IMR-90 (cell line): Measurements from ENCODE around the gene PDF. TPM values are rescaled to one million over a fixed set of nuclear protein-coding genes. Genes with fewer than 3 reads are reported as not detected.

Source experiments
- ATAC-seq: fragments of 200-7000 bp; cut with Tn5 transposase; 2 replicates; pipeline ENCODE4 v1.9.1; 2020; ENCODE audit warnings: low read depth, mild to moderate bottlenecking, moderate library complexity
- BruUV-seq: library from RNA; stranded (reverse); fragments of 400-500 nt; replicated peaks from 2 replicates; lab custom pipeline; 2021; lab: Mats Ljungman, UMichigan
- CTCF ChIA-PET: fragments of 300-600 bp; formaldehyde crosslinking; extraction: SDS; loops from one replicate; lab custom pipeline; 2021; ENCODE audit warnings: antibody characterized with exemption; lab: Yijun Ruan, JAX
- POLR2A ChIA-PET: fragments of 300-600 bp; sonication (Branson Sonifier 250); formaldehyde crosslinking; loops from one replicate; lab custom pipeline; 2022; ENCODE audit warnings: antibody characterized with exemption; ENCODE audit not compliant: unreplicated experiment; lab: Charles Lee
- DNase-seq: peaks from one replicate; pipeline ENCODE4 v3.0.0; 2013
- H2AFZ ChIP-seq: replicated peaks from 2 replicates; pipeline ENCODE3; 2013; ENCODE audit warnings: low read length, mild to moderate bottlenecking; ENCODE audit not compliant: poor library complexity
- H2AK5ac ChIP-seq: 2 replicates; pipeline ENCODE4 v1.6.1; 2013; ENCODE audit warnings: low read depth, low read length, inconsistent platforms
- H2AK9ac ChIP-seq: replicated peaks from 2 replicates; pipeline ENCODE3; 2013; ENCODE audit warnings: mild to moderate bottlenecking, low read depth, low read length, moderate library complexity; ENCODE audit not compliant: poor library complexity
- H2BK120ac ChIP-seq: 2 replicates; pipeline ENCODE4 v1.6.1; 2013; ENCODE audit warnings: low read depth, low read length, inconsistent platforms
- H2BK15ac ChIP-seq: 3 replicates; pipeline ENCODE4 v1.6.1; 2013; ENCODE audit warnings: low read depth, low read length, inconsistent platforms
- H2BK20ac ChIP-seq: 2 replicates; pipeline ENCODE4 v1.6.1; 2013; ENCODE audit warnings: low read depth, mild to moderate bottlenecking, inconsistent platforms, low read length, moderate library complexity
- H2BK5ac ChIP-seq: 2 replicates; pipeline ENCODE4 v1.6.1; 2013; ENCODE audit warnings: mild to moderate bottlenecking, low read depth, low read length, inconsistent platforms; ENCODE audit not compliant: poor library complexity, severe bottlenecking
- H3K14ac ChIP-seq: replicated peaks from 2 replicates; pipeline ENCODE4 v1.6.1; 2013; ENCODE audit warnings: low read depth, low read length, inconsistent platforms
- H3K18ac ChIP-seq: 2 replicates; pipeline ENCODE4 v1.6.1; 2013; ENCODE audit warnings: low read depth, low read length, control low read depth
- H3K23ac ChIP-seq: 2 replicates; pipeline ENCODE4 v1.6.1; 2013; ENCODE audit warnings: low read depth, low read length, inconsistent platforms
- H3K27ac ChIP-seq: 2 replicates; pipeline ENCODE4 v1.5.1; 2013; ENCODE audit warnings: mild to moderate bottlenecking, control low read depth, low read length; ENCODE audit not compliant: insufficient read depth
- H3K27me3 ChIP-seq: 2 replicates; pipeline ENCODE4 v1.6.1; 2013; ENCODE audit warnings: low read length; ENCODE audit not compliant: control insufficient read depth, insufficient read depth
- H3K36me3 ChIP-seq: 2 replicates; pipeline ENCODE4 v1.6.1; 2013; ENCODE audit warnings: low read length, mixed read lengths; ENCODE audit not compliant: control insufficient read depth, insufficient read depth
- H3K4ac ChIP-seq: 2 replicates; pipeline ENCODE4 v1.6.1; 2013; ENCODE audit warnings: low read depth, low read length, inconsistent platforms
- H3K4me1 ChIP-seq: 2 replicates; pipeline ENCODE4 v1.6.1; 2013; ENCODE audit warnings: low read length, mixed read lengths; ENCODE audit not compliant: control insufficient read depth, insufficient read depth
- H3K4me2 ChIP-seq: 2 replicates; pipeline ENCODE4 v1.6.1; 2013; ENCODE audit warnings: low read depth, mild to moderate bottlenecking, control low read depth, low read length, moderate library complexity
- H3K4me3 ChIP-seq: 2 replicates; pipeline ENCODE4 v1.5.1; 2013; ENCODE audit warnings: low read depth, mild to moderate bottlenecking, control low read depth, low read length, moderate library complexity; ENCODE audit not compliant: insufficient read depth
- H3K56ac ChIP-seq: 2 replicates; pipeline ENCODE4 v1.6.1; 2013; ENCODE audit warnings: low read length, inconsistent platforms; ENCODE audit not compliant: insufficient read depth; ENCODE audit errors: extremely low read depth
- H3K79me1 ChIP-seq, 2 experiments: 2 replicates each; pipeline ENCODE4 v1.6.1; 2013; ENCODE audit warnings: low read length in 2 of 2, inconsistent platforms in 1 of 2, low read depth in 1 of 2
- H3K9ac ChIP-seq: 2 replicates; pipeline ENCODE4 v1.6.1; 2013; ENCODE audit warnings: low read depth, low read length, control low read depth
- H3K9me1 ChIP-seq: 2 replicates; pipeline ENCODE4 v1.6.1; 2013; ENCODE audit warnings: low read length, inconsistent platforms; ENCODE audit not compliant: insufficient read depth
- H3K9me3 ChIP-seq: 2 replicates; pipeline ENCODE4 v1.6.1; 2013; ENCODE audit warnings: low read length; ENCODE audit not compliant: control insufficient read depth, insufficient read depth
- H4K20me1 ChIP-seq: 2 replicates; pipeline ENCODE4 v1.6.1; 2013; ENCODE audit warnings: low read length, inconsistent platforms; ENCODE audit not compliant: insufficient read depth
- H4K5ac ChIP-seq: 2 replicates; pipeline ENCODE4 v1.6.1; 2013; ENCODE audit warnings: mild to moderate bottlenecking, low read depth, low read length, control low read depth
- H4K8ac ChIP-seq, 2 experiments: 2 replicates each; pipeline ENCODE4 v1.6.1; 2013; ENCODE audit warnings: low read depth in 2 of 2, low read length in 2 of 2, control low read depth in 1 of 2, inconsistent platforms in 1 of 2
- H4K91ac ChIP-seq: 2 replicates; pipeline ENCODE4 v1.6.1; 2013; ENCODE audit warnings: low read depth, low read length, inconsistent platforms; ENCODE audit not compliant: insufficient read depth
- BHLHE40 ChIP-seq: fragments of 150-350 bp; IDR thresholded peaks from 2 replicates; pipeline ENCODE4 v1.6.1; 2016; ENCODE audit warnings: mild to moderate bottlenecking, low read depth, low read length
- RCOR1 ChIP-seq: IDR thresholded peaks from 2 replicates; pipeline ENCODE4 v1.6.1; 2012; ENCODE audit warnings: mild to moderate bottlenecking, low read length, improper control_type of control experiment; ENCODE audit not compliant: insufficient replicate concordance
- RFX5 ChIP-seq: IDR thresholded peaks from 2 replicates; pipeline ENCODE4 v1.8.0; 2012; ENCODE audit warnings: low read depth, mild to moderate bottlenecking, low read length, moderate library complexity
- WGBS, 2 experiments: methylation state at CpG; one replicate each; pipeline versions ENCODE4 v1.1.5 to v1.1.7; 2013; ENCODE audit warnings: missing lambda C conversion rate in 2 of 2; ENCODE audit not compliant: insufficient read length in 1 of 2; ENCODE audit errors: extremely low coverage in 2 of 2; 5-methylcytosine and 5-hydroxymethylcytosine counted together
- dilution Hi-C: fragments of 300-500 bp; cut with HindIII; formaldehyde crosslinking; loops from one replicate; pipeline ENCODE4 v1.14.3; 2018; ENCODE audit warnings: low sequenced_read_pairs; ENCODE audit not compliant: unreplicated experiment
- in situ Hi-C: fragments of 300-500 bp; cut with MboI; formaldehyde crosslinking; loops from 3 replicates; pipeline ENCODE4 v1.14.3; 2019; ENCODE audit warnings: low sequenced_read_pairs, inconsistent platforms, mixed read lengths
- intact Hi-C: fragments of 100-400 bp; cut with micrococcal nuclease; formaldehyde crosslinking; loops from 2 replicates; pipeline ENCODE4 v1.10.0; 2022
- polyA plus RNA-seq, 3 experiments: library from polyadenylated mRNA; depleted of rRNA; stranded (reverse); fragments of >200 nt; gene quantifications; 2 replicates each; pipeline ENCODE4 v1.2.3, GENCODE V29; 2012; ENCODE audit warnings: low replicate concordance in 1 of 3
- total RNA-seq: library from RNA; depleted of rRNA; stranded (reverse); fragments of >200 nt; gene quantifications from 2 replicates; pipeline ENCODE4 v1.2.3, GENCODE V29; 2012

PDF gene
- total and polyA plus RNA-seq, 2 of the 4 experiments (the other 2 are of a cell fraction) = 4.5 to 6.4 TPM

GRCh38 chr16:69328854-69329316 lies 1.5 kb downstream of the PDF start:
- no peak overlapping the region for H2BK5ac ChIP-seq
- ChIA-PET CTCF (no interaction called here), POLR2A (interaction anchor here (0.6 kb wide), 2 partner anchors 10 to 99 kb away, joined by 5 to 6 read pairs; partner anchors contain the start of genes COG8 and NIP7)
- peak overlapping the region; percentile 54; the same call in 1 of the 2 replicates for H3K9ac ChIP-seq
- peak overlapping the region; percentile 78; the same call in 1 of the 2 replicates for H3K4me3 ChIP-seq
- H2AFZ ChIP-seq = no peak overlapping the region
- H3K27ac ChIP-seq = no peak overlapping the region
- H3K27me3 ChIP-seq = no peaks in the 10 kb centered on the region
- H3K14ac ChIP-seq = no peak overlapping the region; the same call in 1 of the 2 replicates
- H3K9me1 ChIP-seq = peaks cover 10% of the 10 kb centered on the region
- H4K20me1 ChIP-seq = peaks cover 54% of the 10 kb centered on the region
- H2BK15ac ChIP-seq = no peak overlapping the region
- H2AK9ac ChIP-seq = peak overlapping the region; percentile 97
- TF ChIP-seq BHLHE40 (peak; percentile 76), RFX5 (no peak), RCOR1 (peak; percentile 23)
- BruUV-seq = no TSS peak
- no peak overlapping the region for H2BK120ac ChIP-seq
- dilution Hi-C loops (no loop called here), in situ Hi-C loops (no loop called here), intact Hi-C loops (no loop called here)
- peak overlapping the region; percentile 84; the same call in 1 of the 2 replicates for H2AK5ac ChIP-seq
- 0 out of 2 replicates have a peak overlapping the region, but pooled peaks have one; percentile 7 for H4K5ac ChIP-seq
- peak overlapping the region in 1 of 2 experiments; percentile 34; a peak in 1 of 4 replicates for H4K8ac ChIP-seq
- no peaks in the 10 kb centered on the region for H3K9me3 ChIP-seq
- H3K36me3 ChIP-seq = peaks cover 44% of the 10 kb centered on the region
- H3K23ac ChIP-seq = peak overlapping the region; percentile 58
- no peak overlapping the region for H2BK20ac ChIP-seq
- WGBS, 2 experiments = 29% methylated on average over 9 of the region's 10 CpGs; no CpG with 5 or more reads in 1 of the 2 experiments
- peak overlapping the region; percentile 91 for H3K4me2 ChIP-seq
- H3K4ac ChIP-seq = no peak overlapping the region
- H3K56ac ChIP-seq = no peak overlapping the region
- ATAC-seq (no peak), DNase-seq (peak; percentile 62)
- H4K91ac ChIP-seq = no peak overlapping the region
- H3K79me1 ChIP-seq = peaks cover 37 to 70% of the 10 kb centered on the region in 2 experiments
- peaks cover 12% of the 10 kb centered on the region for H3K4me1 ChIP-seq
- no peak overlapping the region for H3K18ac ChIP-seq
